ENCODE measurements around the gene MED14. TPM values are rescaled to one million over a fixed set of nuclear protein-coding genes. Genes with fewer than 3 reads are reported as not detected.

The MED14 gene
- total and polyA plus RNA-seq, 10 of the 15 experiments (the other 5 are each of a cell fraction or from before 2014, with no cell fraction given): 8.8 to 99.4 (median 29.4) TPM

GRCh38 chrX:40780082-40780481, 44.7 kb upstream of the MED14 start (continued):
- TF ChIP-seq, protein P1, sequence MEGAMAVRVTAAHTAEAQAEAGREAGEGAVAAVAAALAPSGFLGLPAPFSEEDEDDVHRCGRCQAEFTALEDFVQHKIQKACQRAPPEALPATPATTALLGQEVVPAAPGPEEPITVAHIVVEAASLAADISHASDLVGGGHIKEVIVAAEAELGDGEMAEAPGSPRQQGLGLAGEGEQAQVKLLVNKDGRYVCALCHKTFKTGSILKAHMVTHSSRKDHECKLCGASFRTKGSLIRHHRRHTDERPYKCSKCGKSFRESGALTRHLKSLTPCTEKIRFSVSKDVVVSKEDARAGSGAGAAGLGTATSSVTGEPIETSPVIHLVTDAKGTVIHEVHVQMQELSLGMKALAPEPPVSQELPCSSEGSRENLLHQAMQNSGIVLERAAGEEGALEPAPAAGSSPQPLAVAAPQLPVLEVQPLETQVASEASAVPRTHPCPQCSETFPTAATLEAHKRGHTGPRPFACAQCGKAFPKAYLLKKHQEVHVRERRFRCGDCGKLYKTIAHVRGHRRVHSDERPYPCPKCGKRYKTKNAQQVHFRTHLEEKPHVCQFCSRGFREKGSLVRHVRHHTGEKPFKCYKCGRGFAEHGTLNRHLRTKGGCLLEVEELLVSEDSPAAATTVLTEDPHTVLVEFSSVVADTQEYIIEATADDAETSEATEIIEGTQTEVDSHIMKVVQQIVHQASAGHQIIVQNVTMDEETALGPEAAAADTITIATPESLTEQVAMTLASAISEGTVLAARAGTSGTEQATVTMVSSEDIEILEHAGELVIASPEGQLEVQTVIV (IDR thresholded peaks at IDR 0.05; ENCODE audit: borderline replicate concordance, partially characterized antibody): no peak
- TF ChIP-seq STAT3 (IDR thresholded peaks at IDR 0.05; ENCODE audit: low read depth, low read length): no peak
- TF ChIP-seq, protein P2, sequence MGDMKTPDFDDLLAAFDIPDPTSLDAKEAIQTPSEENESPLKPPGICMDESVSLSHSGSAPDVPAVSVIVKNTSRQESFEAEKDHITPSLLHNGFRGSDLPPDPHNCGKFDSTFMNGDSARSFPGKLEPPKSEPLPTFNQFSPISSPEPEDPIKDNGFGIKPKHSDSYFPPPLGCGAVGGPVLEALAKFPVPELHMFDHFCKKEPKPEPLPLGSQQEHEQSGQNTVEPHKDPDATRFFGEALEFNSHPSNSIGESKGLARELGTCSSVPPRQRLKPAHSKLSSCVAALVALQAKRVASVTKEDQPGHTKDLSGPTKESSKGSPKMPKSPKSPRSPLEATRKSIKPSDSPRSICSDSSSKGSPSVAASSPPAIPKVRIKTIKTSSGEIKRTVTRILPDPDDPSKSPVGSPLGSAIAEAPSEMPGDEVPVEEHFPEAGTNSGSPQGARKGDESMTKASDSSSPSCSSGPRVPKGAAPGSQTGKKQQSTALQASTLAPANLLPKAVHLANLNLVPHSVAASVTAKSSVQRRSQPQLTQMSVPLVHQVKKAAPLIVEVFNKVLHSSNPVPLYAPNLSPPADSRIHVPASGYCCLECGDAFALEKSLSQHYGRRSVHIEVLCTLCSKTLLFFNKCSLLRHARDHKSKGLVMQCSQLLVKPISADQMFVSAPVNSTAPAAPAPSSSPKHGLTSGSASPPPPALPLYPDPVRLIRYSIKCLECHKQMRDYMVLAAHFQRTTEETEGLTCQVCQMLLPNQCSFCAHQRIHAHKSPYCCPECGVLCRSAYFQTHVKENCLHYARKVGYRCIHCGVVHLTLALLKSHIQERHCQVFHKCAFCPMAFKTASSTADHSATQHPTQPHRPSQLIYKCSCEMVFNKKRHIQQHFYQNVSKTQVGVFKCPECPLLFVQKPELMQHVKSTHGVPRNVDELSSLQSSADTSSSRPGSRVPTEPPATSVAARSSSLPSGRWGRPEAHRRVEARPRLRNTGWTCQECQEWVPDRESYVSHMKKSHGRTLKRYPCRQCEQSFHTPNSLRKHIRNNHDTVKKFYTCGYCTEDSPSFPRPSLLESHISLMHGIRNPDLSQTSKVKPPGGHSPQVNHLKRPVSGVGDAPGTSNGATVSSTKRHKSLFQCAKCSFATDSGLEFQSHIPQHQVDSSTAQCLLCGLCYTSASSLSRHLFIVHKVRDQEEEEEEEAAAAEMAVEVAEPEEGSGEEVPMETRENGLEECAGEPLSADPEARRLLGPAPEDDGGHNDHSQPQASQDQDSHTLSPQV (IDR thresholded peaks at IDR 0.05): no peak
- no peak for TF ChIP-seq CHD4 (IDR thresholded peaks at IDR 0.05)
- no peak for TF ChIP-seq SRF (IDR thresholded peaks at IDR 0.05; ENCODE audit: low read depth in 2 of 2, low read length in 2 of 2)

All from GM12878 (cell line).